WI38 (cell line): ENCODE data around the gene NSG2.
"Not testable (repeated sequence)": the region's sequence is repeated elsewhere in the genome, so short reads cannot be mapped to it uniquely, and the experiment has no call there.

Experiments used
- H3K4me3 ChIP-seq: 2 replicates; pipeline ENCODE4 v1.5.1; 2011; ENCODE audit warnings: low read depth, mild to moderate bottlenecking, control low read depth, low read length
- TF ChIP-seq, protein P1 (sequence below): IDR thresholded peaks from 2 replicates; pipeline ENCODE4 v1.5.1; 2012; ENCODE audit warnings: low read depth, mild to moderate bottlenecking, control low read depth, low read length

The NSG2 gene

DNA sequence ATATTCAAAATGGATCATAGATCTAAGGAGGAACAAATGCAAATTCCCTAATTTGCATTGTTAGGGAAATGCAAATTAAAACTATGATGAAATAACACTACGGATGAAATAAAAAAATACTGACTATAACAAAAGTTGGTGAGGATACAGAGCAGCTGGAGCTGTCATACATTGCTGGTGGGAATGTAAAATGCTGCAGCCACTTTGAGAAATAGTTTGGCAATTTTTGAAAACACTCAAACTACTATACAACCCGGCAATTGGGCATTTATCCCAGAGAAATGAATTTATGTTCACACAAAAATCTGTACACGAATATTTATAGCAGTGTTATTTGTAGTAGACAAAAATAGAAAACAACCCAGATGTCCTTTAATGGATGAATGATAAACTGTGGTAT lies 34.1 kb upstream of the NSG2 start:
- TF ChIP-seq, protein P1, sequence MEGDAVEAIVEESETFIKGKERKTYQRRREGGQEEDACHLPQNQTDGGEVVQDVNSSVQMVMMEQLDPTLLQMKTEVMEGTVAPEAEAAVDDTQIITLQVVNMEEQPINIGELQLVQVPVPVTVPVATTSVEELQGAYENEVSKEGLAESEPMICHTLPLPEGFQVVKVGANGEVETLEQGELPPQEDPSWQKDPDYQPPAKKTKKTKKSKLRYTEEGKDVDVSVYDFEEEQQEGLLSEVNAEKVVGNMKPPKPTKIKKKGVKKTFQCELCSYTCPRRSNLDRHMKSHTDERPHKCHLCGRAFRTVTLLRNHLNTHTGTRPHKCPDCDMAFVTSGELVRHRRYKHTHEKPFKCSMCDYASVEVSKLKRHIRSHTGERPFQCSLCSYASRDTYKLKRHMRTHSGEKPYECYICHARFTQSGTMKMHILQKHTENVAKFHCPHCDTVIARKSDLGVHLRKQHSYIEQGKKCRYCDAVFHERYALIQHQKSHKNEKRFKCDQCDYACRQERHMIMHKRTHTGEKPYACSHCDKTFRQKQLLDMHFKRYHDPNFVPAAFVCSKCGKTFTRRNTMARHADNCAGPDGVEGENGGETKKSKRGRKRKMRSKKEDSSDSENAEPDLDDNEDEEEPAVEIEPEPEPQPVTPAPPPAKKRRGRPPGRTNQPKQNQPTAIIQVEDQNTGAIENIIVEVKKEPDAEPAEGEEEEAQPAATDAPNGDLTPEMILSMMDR: no peak
- H3K4me3 ChIP-seq: no peak overlapping the region

DNA sequence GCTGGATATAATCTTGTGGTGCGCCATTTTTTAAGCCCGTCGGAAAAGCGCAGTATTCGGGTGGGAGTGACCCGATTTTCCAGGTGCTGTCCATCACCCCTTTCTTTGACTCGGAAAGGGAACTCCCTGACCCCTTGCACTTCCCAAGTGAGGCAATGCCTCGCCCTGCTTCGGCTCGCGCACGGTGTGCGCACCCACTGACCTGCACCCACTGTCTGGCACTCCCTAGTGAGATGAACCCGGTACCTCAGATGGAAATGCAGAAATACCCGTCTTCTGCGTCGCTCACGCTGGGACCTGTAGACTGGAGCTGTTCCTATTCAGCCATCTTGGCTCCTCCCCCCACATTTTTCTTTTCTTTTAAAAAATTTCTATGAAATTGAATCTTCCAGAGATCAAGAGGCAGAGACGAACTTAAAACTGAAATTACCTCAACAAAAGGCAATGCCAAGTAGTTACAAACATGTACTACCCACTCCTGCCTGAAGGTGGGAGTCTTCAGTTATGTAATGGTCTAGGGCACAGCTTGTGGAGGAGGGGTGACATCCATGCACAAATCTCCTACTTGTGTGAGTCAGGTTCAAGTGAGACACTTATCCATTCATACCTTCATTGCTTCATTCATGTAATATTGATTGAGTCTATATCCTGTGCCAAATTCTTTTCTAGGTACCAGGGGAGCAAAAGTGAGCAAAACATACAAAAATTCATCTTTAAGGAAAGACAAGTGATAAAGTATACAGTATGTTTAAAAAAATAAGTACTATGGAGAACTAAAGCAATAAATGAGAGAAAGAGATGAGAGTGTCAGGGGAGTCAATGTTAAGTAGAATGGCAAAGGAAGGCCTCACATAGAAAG lies 25.2 kb upstream of the NSG2 start:
- TF ChIP-seq, protein P1: peak; percentile 56
- not testable (repeated sequence) for H3K4me3 ChIP-seq

DNA sequence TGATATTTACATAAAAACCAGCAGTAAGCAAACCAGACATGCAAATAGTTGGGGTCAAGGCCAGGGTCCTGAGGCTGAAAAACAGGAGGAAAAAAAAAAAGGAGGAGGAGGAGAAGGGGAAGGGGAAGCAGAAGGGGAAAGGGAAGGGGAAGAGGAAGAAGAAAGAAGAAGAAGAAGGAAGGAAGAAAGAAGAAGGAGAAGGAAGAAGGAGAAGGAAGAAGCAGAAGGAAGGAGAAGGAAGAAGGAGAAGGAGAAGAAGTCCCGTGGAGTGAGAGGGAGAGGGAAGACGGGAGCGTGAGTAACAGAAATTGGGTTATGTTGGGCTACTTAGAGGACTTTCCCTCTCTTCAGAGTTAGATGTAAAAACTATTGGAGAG lies 24.6 kb upstream of the NSG2 start:
- H3K4me3 ChIP-seq: no peak overlapping the region
- TF ChIP-seq, protein P1: no peak

DNA sequence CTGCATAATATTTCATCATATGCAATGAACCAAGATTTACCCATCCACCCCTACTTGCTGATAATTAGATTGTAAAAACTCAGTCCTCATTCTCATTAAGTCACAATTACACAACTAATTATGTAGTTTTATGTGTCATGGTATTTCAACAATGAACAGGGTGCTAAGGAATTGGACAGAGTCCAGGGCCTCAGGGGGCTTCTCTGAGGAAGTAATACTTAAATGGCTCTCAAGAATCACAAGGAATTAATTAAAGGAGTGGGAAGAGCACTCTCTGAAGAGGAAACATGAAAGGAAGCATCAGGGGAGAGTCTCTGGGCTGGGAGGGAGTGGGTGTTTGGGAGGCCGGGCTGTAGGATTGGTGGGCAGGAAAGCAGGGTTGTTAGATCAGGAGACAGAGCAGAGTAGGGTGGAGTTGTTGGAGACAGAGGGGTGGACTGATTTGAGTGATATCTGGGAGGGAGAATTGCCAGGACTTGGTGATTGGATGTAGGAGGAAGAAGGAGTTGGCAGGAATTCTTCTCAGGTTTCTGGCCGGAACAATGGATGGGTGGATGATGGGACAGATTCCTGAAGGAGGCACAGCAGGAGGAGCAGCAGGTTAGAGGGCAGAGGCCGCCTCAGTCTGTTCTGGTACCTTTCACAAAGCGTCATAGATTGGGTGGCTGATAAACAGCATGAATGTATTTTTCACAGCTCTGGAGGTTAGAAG lies 23.0 kb upstream of the NSG2 start:
- TF ChIP-seq, protein P1: no peak

DNA sequence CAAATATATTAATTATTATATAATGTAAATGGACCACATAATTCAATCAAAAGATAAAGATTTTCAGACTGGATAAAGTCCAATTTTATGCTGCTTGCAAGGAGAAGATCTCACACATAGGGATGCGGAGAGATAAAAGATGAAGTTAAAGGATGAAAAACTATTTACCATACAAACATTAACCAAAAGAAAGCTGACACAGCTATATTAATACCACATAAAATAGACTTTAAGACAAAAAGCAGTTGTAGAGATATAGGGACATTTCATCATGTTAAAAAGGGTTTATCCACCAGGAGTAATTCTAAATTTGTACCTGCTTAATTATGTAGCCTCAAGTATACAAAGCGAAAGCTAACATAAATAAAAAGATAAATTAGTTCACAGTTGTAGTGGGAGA lies 15.2 kb upstream of the NSG2 start:
- TF ChIP-seq, protein P1: no peak

More for the DNA sequence above, 23.0 kb upstream of the NSG2 start:
- H3K4me3 ChIP-seq: no peak overlapping the region

DNA sequence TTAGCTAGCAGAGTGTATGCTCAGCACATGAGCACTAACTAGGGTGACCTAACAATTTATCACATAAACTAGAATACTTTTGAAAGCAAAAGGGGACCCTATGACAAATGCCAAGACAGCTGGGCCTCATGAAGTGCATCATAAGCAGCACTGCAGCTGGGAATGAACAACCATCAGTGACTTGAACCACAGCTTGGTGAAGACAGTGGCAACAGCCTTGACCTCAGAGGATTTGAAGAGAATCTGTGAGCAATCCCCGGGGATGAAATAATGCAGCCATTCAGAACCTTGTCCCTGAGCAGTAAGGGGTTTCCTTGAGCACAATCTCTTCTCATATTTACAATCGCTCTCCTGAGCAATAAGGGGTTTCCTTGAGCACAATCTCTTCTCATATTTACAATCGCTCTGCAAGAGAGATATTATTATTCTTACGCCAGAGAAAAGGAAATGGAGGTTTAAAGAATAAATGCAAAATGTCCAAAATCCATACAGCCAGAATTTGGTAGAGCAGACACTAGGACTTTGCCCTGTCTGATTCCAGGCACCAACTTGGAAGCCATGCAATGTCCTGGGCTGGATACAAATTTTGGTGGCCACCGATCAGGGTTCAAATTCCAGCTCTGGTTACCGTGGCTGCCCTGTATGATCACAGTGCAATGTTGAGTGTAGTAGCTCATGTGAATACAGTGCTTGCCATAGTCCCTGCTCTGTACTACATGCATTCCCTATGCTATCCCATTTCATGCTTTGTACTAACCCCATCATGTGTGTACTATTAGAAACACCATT lies 846 bp upstream of the NSG2 start:
- TF ChIP-seq, protein P1: no peak
- H3K4me3 ChIP-seq: no peak overlapping the region

More for the DNA sequence above, 15.2 kb upstream of the NSG2 start:
- H3K4me3 ChIP-seq: no peak overlapping the region
